H9 (cell line): ENCODE data around the gene POTEB3. TPM values are rescaled to one million over a fixed set of nuclear protein-coding genes. Genes with fewer than 3 reads are reported as not detected.
"Not testable (repeated sequence)": the region's sequence is repeated elsewhere in the genome, so short reads cannot be mapped to it uniquely, and the experiment has no call there.

ENCODE experiments used
- DNase-seq: peaks from one replicate; pipeline ENCODE4 v3.0.0-alpha.2; 2017
- H2AFZ ChIP-seq: one replicate; pipeline ENCODE4 v1.6.1; 2013; ENCODE audit warnings: mild to moderate bottlenecking, low read length, control low read depth, moderate library complexity
- H2AK5ac ChIP-seq: 2 replicates; pipeline ENCODE4 v1.6.1; 2013; ENCODE audit warnings: low read length, control low read depth, mixed read lengths; ENCODE audit not compliant: insufficient read length
- H2BK120ac ChIP-seq: one replicate; pipeline ENCODE4 v1.6.1; 2013; ENCODE audit warnings: low read depth, mild to moderate bottlenecking, low read length, control low read depth, inconsistent platforms; ENCODE audit not compliant: poor library complexity, severe bottlenecking
- H2BK12ac ChIP-seq: 2 replicates; pipeline ENCODE4 v1.6.1; 2013; ENCODE audit warnings: low read length, control low read depth, mixed read lengths, low read depth; ENCODE audit not compliant: insufficient read length
- H2BK15ac ChIP-seq: 2 replicates; pipeline ENCODE4 v1.6.1; 2013; ENCODE audit warnings: low read depth, low read length, control low read depth
- H2BK20ac ChIP-seq: one replicate; pipeline ENCODE4 v1.6.1; 2013; ENCODE audit warnings: low read depth, mild to moderate bottlenecking, low read length, control low read depth, inconsistent platforms; ENCODE audit not compliant: poor library complexity, severe bottlenecking
- H2BK5ac ChIP-seq: 2 replicates; pipeline ENCODE4 v1.6.1; 2013; ENCODE audit warnings: low read length, control low read depth, mixed read lengths; ENCODE audit not compliant: insufficient read length
- H3K14ac ChIP-seq: 2 replicates; pipeline ENCODE4 v1.6.1; 2013; ENCODE audit warnings: low read length, control low read depth; ENCODE audit not compliant: insufficient read depth
- H3K18ac ChIP-seq: 2 replicates; pipeline ENCODE4 v1.6.1; 2013; ENCODE audit warnings: low read depth, mild to moderate bottlenecking, mixed read lengths, low read length, control low read depth; ENCODE audit not compliant: insufficient read length
- H3K23ac ChIP-seq: 2 replicates; pipeline ENCODE4 v1.6.1; 2013; ENCODE audit warnings: low read length, control low read depth, mixed read lengths, low read depth; ENCODE audit not compliant: insufficient read length
- H3K23me2 ChIP-seq: 2 replicates; pipeline ENCODE4 v1.6.1; 2013; ENCODE audit warnings: low read depth, mild to moderate bottlenecking, mixed read lengths, low read length, control low read depth; ENCODE audit not compliant: insufficient read length, poor library complexity, severe bottlenecking
- H3K27ac ChIP-seq: 2 replicates; pipeline ENCODE4 v1.5.1; 2013; ENCODE audit warnings: low read length, control low read depth, mixed read lengths, low read depth; ENCODE audit not compliant: insufficient read length
- H3K27me3 ChIP-seq: 2 replicates; pipeline ENCODE4 v1.6.1; 2013; ENCODE audit warnings: low read length, control low read depth, inconsistent platforms; ENCODE audit not compliant: insufficient read depth
- H3K4ac ChIP-seq: 2 replicates; pipeline ENCODE4 v1.6.1; 2013; ENCODE audit warnings: low read depth, mild to moderate bottlenecking, control low read depth, inconsistent platforms, low read length, moderate library complexity
- H3K4me1 ChIP-seq: 2 replicates; pipeline ENCODE4 v1.6.1; 2013; ENCODE audit warnings: low read length, control low read depth, inconsistent platforms; ENCODE audit not compliant: insufficient read depth
- H3K4me2 ChIP-seq: 2 replicates; pipeline ENCODE4 v1.6.1; 2013; ENCODE audit warnings: low read length, control low read depth, mixed read lengths; ENCODE audit not compliant: insufficient read length, insufficient read depth
- H3K56ac ChIP-seq: 2 replicates; pipeline ENCODE4 v1.6.1; 2013; ENCODE audit warnings: low read depth, mild to moderate bottlenecking, mixed read lengths, low read length, control low read depth; ENCODE audit not compliant: insufficient read length
- H3K79me1 ChIP-seq: 2 replicates; pipeline ENCODE4 v1.6.1; 2013; ENCODE audit warnings: low read depth, mild to moderate bottlenecking, moderate library complexity, low read length, control low read depth, inconsistent platforms; ENCODE audit not compliant: insufficient read depth, poor library complexity, severe bottlenecking
- H3K79me2 ChIP-seq: 2 replicates; pipeline ENCODE4 v1.6.1; 2013; ENCODE audit warnings: low read length, control low read depth, inconsistent platforms; ENCODE audit not compliant: insufficient read depth
- H3K9ac ChIP-seq: 2 replicates; pipeline ENCODE4 v1.6.1; 2013; ENCODE audit warnings: low read length, control low read depth, mixed read lengths; ENCODE audit not compliant: insufficient read length; ENCODE audit errors: extremely low read depth
- H3K9me3 ChIP-seq: one replicate; pipeline ENCODE4 v1.6.1; 2013; ENCODE audit warnings: low read depth, low read length, inconsistent platforms; ENCODE audit not compliant: control insufficient read depth
- H3T11ph ChIP-seq: one replicate; pipeline ENCODE4 v1.6.1; 2013; ENCODE audit warnings: mild to moderate bottlenecking, low read length, control low read depth, inconsistent platforms
- H4K20me1 ChIP-seq: one replicate; pipeline ENCODE4 v1.6.1; 2013; ENCODE audit not compliant: control insufficient read depth, insufficient read length, insufficient read depth
- H4K5ac ChIP-seq: 2 replicates; pipeline ENCODE4 v1.6.1; 2013; ENCODE audit warnings: low read depth, mild to moderate bottlenecking, mixed read lengths, low read length, control low read depth; ENCODE audit not compliant: insufficient read length
- H4K8ac ChIP-seq: replicated peaks from 2 replicates; pipeline ENCODE4 v1.6.1; 2013; ENCODE audit warnings: low read length, control low read depth, mixed read lengths, low read depth; ENCODE audit not compliant: insufficient read length
- H4K91ac ChIP-seq: 2 replicates; pipeline ENCODE4 v1.6.1; 2013; ENCODE audit warnings: low read depth, mild to moderate bottlenecking, moderate library complexity, mixed read lengths, low read length, control low read depth; ENCODE audit not compliant: insufficient read length
- H3K27ac Mint-ChIP-seq, 3 experiments: 2 replicates in 2 of 3; 3 replicates in 1 of 3; pipeline ENCODE4 v1.8.0; 2020 to 2021; ENCODE audit warnings: mixed read lengths in 3 of 3, mild to moderate bottlenecking in 1 of 3, moderate library complexity in 1 of 3
- H3K27me3 Mint-ChIP-seq: 2 replicates; pipeline ENCODE4 v1.8.0; 2021; ENCODE audit warnings: low read depth, mild to moderate bottlenecking, moderate library complexity, mixed read lengths
- H3K36me3 Mint-ChIP-seq, 3 experiments: 2 replicates in 2 of 3; 3 replicates in 1 of 3; pipeline ENCODE4 v1.8.0; 2020 to 2021; ENCODE audit warnings: low read depth in 3 of 3, mixed read lengths in 3 of 3; ENCODE audit not compliant: insufficient read depth in 1 of 3
- H3K4me1 Mint-ChIP-seq, 2 experiments: 2 replicates each; pipeline ENCODE4 v1.8.0; 2020; ENCODE audit warnings: mixed read lengths in 2 of 2
- H3K4me3 Mint-ChIP-seq, 2 experiments: 2 replicates in 1 of 2; 3 replicates in 1 of 2; pipeline ENCODE4 v1.8.0; 2020 to 2021; ENCODE audit warnings: mild to moderate bottlenecking in 2 of 2, mixed read lengths in 2 of 2, moderate library complexity in 1 of 2
- H3K9me3 Mint-ChIP-seq, 2 experiments: 2 replicates in 1 of 2; 3 replicates in 1 of 2; pipeline ENCODE4 v1.8.0; 2020; ENCODE audit warnings: mild to moderate bottlenecking in 2 of 2, mixed read lengths in 2 of 2, moderate library complexity in 1 of 2
- WGBS: extraction: QIAGEN DNeasy Blood & Tissue Kit; methylation state at CpG from one replicate; pipeline ENCODE4 v1.1.7; 2013; ENCODE audit warnings: missing lambda C conversion rate, low lambda C conversion rate, mixed read lengths; ENCODE audit not compliant: insufficient read length; ENCODE audit errors: extremely low coverage; 5-methylcytosine and 5-hydroxymethylcytosine counted together
- total RNA-seq: library from RNA; stranded (reverse); gene quantifications from 2 replicates; pipeline ENCODE4 v1.2.1, GENCODE V29; 2021

POTEB3 gene
- total RNA-seq, 1 experiment from 2014 or later, result not detected

DNA sequence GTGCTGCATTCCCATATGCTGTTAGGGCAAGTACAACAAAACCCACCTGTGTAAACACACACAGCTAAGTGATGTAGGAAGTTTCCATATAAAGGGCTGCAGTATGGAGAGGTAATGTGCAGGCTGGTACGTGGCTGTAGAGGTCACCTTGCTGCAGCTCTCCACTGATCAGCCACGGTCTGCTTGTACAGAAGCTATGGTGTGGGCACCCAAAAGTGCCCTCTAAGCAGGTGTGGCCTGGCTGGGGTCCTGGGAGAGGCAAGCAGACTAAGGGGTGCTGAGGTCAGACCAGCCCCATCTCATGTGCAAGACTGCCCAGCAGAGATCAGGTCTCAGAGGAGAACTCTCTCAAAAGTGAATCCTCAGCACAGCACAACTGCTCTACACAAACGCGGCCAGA is 32.9 kb downstream of the POTEB3 start:
- not testable (repeated sequence) for H3K9ac ChIP-seq, H3K27ac ChIP-seq, H4K8ac ChIP-seq, H3K79me2 ChIP-seq, H2BK12ac ChIP-seq, H3K4me1 ChIP-seq, H3T11ph ChIP-seq, H3K56ac ChIP-seq, H3K27ac Mint-ChIP-seq, H3K18ac ChIP-seq, H3K4me2 ChIP-seq, H2AK5ac ChIP-seq, H3K27me3 Mint-ChIP-seq, H3K27me3 ChIP-seq, H3K14ac ChIP-seq, H3K9me3 Mint-ChIP-seq, H4K91ac ChIP-seq, H3K9me3 ChIP-seq, H4K5ac ChIP-seq, H2BK20ac ChIP-seq, H3K4ac ChIP-seq, H2BK5ac ChIP-seq, H2BK15ac ChIP-seq, H4K20me1 ChIP-seq, H2BK120ac ChIP-seq, H3K79me1 ChIP-seq, H3K23me2 ChIP-seq, H3K23ac ChIP-seq, H3K4me1 Mint-ChIP-seq, H2AFZ ChIP-seq, DNase-seq, H3K36me3 Mint-ChIP-seq, H3K4me3 Mint-ChIP-seq
- WGBS, result no CpG with 5 or more reads among the region's 4 CpGs

- not testable (repeated sequence) for H3K9ac ChIP-seq, H3K36me3 Mint-ChIP-seq, H4K8ac ChIP-seq, H2BK12ac ChIP-seq, H2BK20ac ChIP-seq, H3K56ac ChIP-seq, H3K4me1 Mint-ChIP-seq, H3K4me2 ChIP-seq, H3K18ac ChIP-seq, H3K79me1 ChIP-seq, H3K27ac ChIP-seq, H3K27me3 ChIP-seq, H2BK5ac ChIP-seq, H3K4ac ChIP-seq, H4K20me1 ChIP-seq, H3K4me1 ChIP-seq, H3K14ac ChIP-seq, H3K4me3 Mint-ChIP-seq, H3K27ac Mint-ChIP-seq, H3K9me3 Mint-ChIP-seq, H3T11ph ChIP-seq, H3K9me3 ChIP-seq, H2AFZ ChIP-seq, H4K5ac ChIP-seq, H2BK15ac ChIP-seq, H2BK120ac ChIP-seq, H2AK5ac ChIP-seq, DNase-seq, H3K27me3 Mint-ChIP-seq, H3K23me2 ChIP-seq, H3K79me2 ChIP-seq, H4K91ac ChIP-seq, H3K23ac ChIP-seq
- WGBS, result no CpG with 5 or more reads among the region's 4 CpGs
Measured at GRCh38 chr15:21401531-21401930, 38.8 kb downstream of the POTEB3 start.
